ENCODE measurements around the gene PIANP.

GRCh38 chr12:6646276-6647082 is 54.1 kb downstream of the PIANP start:
- TF ChIP-seq, protein P1, sequence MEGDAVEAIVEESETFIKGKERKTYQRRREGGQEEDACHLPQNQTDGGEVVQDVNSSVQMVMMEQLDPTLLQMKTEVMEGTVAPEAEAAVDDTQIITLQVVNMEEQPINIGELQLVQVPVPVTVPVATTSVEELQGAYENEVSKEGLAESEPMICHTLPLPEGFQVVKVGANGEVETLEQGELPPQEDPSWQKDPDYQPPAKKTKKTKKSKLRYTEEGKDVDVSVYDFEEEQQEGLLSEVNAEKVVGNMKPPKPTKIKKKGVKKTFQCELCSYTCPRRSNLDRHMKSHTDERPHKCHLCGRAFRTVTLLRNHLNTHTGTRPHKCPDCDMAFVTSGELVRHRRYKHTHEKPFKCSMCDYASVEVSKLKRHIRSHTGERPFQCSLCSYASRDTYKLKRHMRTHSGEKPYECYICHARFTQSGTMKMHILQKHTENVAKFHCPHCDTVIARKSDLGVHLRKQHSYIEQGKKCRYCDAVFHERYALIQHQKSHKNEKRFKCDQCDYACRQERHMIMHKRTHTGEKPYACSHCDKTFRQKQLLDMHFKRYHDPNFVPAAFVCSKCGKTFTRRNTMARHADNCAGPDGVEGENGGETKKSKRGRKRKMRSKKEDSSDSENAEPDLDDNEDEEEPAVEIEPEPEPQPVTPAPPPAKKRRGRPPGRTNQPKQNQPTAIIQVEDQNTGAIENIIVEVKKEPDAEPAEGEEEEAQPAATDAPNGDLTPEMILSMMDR (IDR thresholded peaks at IDR 0.05; ENCODE audit: borderline replicate concordance, extremely low read depth, low read length, poor library complexity, severe bottlenecking), result no peak
- TF ChIP-seq EZH2 (IDR thresholded peaks at IDR 0.05; ENCODE audit: borderline replicate concordance, low read depth, low read length, severe bottlenecking), result no peak
